GM10847 (cell line): ENCODE measurements around the gene SLC26A2.

ENCODE experiments used
- POLR2A ChIP-seq: IDR thresholded peaks from 2 replicates; pipeline ENCODE4 v1.6.1; 2011; ENCODE audit not compliant: insufficient read length; ENCODE audit errors: extremely low read depth

Gene SLC26A2

DNA sequence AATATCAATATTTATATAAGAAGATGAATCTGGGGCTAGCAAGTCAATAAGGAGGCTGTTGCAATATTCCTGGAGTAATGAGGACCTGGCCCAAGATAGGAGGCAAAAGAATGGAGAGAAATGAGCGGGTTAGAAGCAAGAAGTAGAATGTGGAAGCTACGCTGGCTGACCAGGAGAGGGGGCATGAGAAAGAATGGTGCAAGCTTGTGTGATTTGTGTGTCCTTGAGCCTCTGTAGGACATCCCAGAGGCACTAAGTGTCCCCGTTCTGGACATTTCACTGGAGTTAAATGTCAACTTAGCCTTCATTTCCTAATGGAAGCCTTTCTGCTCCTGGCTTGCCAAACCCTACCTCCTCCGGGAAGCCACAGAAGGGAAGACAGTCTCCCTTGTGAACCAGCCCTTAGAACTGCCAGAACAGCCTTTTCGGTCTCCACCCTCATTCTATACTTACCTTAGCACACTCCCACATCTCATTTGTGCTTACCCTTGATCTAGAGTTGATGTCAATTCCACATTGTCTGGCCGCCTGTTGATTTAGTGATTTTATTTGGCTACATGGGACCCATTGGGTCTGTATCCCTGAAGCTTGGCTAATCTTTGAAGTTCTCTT is 9.3 kb upstream of the SLC26A2 start:
- no peak for TF ChIP-seq POLR2A

DNA sequence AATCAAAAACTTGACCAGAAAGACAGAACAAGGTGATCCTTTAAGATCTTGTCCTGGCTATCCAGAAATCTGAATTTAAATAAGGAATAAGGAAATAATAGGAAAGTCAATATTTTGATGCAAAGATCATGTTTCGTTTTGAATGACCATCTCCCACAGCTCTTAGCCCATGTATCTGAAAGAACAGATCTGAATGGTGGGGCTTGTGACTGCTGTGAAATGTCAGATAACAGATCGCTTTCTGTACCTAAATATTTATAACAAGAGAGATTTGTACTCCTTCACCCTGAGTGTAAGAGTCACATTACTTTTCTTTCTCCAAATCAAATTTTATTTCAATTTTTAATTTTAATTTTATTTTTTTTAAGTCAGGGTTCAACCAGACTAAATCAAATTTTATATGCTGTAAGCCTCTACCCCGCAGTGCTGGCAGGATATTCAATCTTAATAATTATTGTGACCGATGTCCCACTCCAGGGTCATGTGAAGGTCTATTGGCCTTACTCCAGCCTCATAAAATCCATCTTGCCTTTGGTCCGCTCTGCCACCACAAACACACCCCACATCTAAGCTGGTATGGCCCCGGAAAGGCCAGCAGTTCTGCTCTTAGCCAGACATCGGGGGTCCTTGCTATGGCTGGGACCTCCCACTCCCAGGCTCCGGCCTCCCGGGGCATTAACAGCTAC is 7.0 kb upstream of the SLC26A2 start:
- no peak for TF ChIP-seq POLR2A

DNA sequence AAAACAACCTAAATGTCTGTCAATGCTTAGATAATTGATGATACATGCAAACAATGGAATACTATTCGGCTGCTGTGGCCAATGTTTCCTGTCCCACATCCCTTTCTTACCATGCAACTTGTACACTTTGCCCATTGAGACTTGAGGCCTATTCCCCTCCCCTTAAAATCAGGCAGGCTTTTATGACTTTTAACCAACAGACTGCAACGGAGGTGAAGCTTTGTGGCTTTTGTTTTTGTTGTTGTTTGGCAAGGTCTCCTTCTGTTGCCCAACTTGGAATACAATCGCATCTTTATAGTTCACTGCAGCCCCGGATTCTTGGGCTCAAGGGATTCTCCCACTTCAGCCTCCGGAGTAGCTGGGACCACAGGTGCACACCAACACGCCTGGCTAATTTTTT is 5.8 kb upstream of the SLC26A2 start:
- no peak for TF ChIP-seq POLR2A

DNA sequence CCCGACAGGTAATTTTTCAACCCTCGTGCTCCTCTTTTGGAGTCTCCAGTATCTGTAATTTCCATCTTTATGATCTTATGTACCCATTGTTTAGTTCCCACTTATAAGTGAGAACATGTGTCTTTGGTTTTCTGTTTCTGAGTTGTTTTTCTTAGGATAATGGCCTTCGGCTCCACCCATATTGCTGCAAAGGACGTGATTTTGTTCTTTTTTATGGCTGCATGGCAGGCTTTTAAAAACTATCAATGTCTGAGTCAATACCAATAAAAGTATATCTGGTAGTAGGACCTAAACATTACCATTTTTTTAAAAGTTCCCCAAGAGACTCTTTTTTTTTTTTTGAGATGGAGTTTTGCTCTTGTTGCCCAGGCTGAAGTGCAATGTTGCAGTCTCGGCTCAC is 3.9 kb upstream of the SLC26A2 start:
- no peak for TF ChIP-seq POLR2A

DNA sequence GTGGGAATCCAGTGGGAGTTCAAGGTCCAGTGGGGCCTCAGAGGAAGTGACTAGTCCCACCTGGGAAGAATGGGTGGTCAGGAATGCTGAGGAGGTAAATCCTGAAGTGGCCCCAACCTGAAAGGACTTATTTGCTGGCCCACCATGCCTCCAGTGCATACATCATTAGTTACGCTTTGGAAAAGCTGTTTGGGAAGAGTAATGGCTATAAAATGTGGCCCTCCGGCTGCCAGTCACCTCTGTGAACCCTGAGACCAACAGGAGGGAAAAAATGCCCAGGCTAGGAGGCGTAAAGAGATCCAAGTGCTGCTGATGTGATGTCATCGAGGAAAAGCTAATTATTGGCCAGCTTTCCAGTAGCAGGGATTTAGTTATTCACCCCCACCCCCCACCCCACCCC is 2.7 kb upstream of the SLC26A2 start:
- TF ChIP-seq POLR2A, result no peak

GRCh38 chr5:149959406-149960236 is 937 bp upstream of the SLC26A2 start:
- TF ChIP-seq POLR2A, result no peak

DNA sequence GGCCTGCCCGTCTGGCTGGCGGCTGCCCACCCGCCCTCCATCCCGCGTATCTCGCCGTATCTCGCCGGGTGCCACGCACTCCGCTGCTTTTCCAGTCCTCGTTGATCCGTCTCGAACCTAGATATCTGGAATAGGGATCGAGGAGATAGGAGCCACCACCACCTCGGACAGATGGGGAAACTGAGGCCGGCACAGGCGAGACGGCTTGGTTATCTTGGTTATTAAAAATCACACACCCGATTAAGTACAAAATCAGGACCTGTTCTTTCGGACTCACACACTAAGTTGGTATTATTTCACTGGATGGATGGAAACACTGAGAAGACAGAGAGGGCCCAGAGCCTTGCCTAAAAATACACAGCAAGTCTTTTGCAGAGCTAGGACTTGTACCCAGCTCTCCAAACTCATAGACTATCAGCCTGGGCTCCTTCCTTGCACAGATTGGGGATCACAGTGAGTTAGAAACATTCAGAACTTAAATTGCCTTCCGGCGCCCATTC is 678 bp downstream of the SLC26A2 start:
- TF ChIP-seq POLR2A, result no peak

DNA sequence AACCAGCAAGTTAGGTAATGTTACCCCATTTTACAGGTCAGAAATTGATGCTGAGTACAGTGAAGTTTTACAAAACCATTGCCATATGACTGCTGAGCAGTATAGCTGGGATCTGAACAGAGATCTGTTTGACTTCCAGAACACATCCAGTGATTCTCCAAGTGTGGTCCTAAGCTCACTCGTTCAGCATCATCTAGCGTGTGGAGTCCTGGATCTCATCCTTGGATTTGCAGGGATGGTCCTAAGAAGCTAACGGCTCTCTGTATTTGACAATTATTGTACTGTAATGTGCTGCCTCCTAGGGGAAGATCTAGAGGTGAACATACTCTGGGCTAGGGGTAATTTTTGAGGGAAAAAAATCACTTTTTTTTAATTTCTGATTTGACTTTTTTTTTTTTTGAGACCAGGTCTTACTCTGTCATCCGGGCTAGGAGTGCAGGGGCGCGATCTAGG is 1.4 kb downstream of the SLC26A2 start:
- no peak for TF ChIP-seq POLR2A

- no peak for TF ChIP-seq POLR2A
These were observed 2.2 kb downstream of the SLC26A2 start for GRCh38 chr5:149962601-149963300.

DNA sequence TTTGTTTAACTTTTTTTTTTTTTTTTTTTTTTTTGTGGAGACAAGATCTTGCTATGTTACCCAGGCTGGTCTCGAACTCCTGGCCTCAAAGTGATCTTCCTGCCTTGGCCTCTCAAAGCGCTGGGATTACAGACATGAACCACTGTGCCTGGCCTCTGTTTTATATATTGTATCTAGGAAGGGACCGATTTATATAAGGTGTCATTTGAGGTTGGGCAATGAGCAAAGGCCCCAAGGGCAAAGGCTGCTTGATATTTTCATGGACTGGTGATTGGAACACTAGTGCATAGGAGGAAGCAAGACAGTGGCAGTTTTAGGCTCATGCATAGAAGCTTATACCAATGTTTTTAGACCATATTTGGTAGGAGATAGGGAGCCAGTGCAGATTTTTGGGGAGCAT is 3.2 kb downstream of the SLC26A2 start:
- no peak for TF ChIP-seq POLR2A

DNA sequence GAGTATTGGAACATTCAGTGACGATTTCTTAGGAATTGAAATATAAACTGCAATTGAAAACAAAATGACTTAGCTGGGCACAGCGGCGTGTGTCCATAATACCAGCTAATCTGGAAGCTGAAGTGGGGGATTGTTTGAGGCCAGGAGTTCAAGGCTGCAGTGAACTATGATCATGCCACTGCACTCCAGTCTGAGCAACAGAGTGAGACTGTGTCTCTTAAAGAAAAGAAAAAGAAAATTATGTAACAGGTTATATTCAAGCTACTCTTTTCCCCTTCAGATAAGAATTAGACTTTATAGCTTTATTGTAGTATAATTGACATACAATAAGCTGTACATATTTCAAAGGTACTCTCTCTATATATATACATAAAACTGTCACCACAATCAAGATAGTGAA is 6.4 kb downstream of the SLC26A2 start:
- TF ChIP-seq POLR2A, result no peak

DNA sequence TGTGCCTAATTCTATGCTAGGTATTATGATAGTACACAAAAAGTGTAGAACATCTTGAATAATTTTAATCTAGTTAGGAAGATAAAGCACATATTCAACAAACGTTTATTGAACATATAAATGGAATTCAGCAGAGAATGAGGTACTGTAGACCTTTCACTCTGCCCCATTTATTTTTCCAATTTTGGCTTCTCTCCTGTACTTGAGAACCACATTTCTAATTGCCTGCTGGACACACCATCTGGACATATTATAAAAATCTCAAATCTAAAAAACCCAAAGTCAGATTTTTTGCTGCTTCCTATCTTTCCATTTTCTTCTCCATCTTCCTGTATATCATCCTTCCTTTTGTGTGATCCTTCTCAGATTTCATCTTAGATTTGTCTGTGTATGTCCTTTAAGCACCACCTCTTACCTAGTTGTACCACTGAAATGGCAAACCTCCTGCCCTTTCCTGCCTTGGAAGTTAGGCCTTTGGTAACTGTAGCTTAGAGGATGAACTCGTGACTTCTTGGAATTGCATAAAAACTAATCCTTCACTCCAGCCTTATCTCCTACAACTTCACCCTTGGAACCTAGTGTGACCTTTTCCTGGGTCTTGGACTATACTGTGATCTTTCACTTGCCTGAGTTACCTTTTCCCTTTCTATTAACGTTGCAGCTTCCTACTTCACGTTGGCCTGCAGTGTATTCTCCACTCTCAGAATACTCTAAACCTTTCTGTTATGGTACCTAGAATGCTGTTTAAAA is 8.8 kb downstream of the SLC26A2 start:
- no peak for TF ChIP-seq POLR2A

GRCh38 chr5:149975409-149975808 is 14.9 kb downstream of the SLC26A2 start:
- no peak for TF ChIP-seq POLR2A

DNA sequence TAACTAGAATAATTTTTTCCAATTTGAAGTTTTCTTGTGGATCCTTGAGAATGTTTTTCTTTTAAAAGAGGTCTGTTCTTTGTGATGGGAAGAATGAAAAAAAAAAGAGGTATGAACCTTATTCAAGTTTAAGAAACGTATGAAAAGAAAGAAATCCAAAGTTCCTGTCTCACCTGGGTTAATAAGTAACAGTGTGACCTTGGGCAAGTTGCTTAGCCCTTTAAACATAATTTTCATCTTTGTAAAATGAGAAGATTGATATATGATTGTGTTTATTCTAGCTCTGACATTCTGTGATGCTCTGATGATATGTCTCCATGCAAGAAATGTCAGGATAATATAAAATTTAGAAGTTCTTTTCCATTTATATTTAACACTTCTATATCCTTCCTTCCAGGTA is 19.3 kb downstream of the SLC26A2 start:
- TF ChIP-seq POLR2A, result no peak

DNA sequence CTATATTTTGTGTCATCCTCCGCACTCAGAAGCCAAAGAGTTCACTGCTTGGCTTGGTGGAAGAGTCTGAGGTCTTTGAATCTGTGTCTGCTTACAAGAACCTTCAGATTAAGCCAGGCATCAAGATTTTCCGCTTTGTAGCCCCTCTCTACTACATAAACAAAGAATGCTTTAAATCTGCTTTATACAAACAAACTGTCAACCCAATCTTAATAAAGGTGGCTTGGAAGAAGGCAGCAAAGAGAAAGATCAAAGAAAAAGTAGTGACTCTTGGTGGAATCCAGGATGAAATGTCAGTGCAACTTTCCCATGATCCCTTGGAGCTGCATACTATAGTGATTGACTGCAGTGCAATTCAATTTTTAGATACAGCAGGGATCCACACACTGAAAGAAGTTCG is 20.6 kb downstream of the SLC26A2 start:
- no peak for TF ChIP-seq POLR2A
